SJCRH30 (cell line): ENCODE data around the gene FGFR2. TPM values are rescaled to one million over a fixed set of nuclear protein-coding genes. Genes with fewer than 3 reads are reported as not detected.

Experiments
- DNase-seq, 2 experiments: peaks; one replicate each; pipeline ENCODE4 v3.0.0-alpha.2; 2015 to 2020
- H3K27ac ChIP-seq: fragments of 250-450 bp; sonication (Bioruptor Pico); 2 replicates; pipeline ENCODE4 v1.5.1; 2020; ENCODE audit warnings: mild to moderate bottlenecking, moderate library complexity
- H3K27me3 ChIP-seq: fragments of 250-450 bp; sonication (Bioruptor Pico); 2 replicates; pipeline ENCODE4 v1.5.1; 2020; ENCODE audit warnings: mild to moderate bottlenecking, moderate library complexity
- H3K36me3 ChIP-seq: fragments of 250-450 bp; sonication (Bioruptor Pico); 2 replicates; pipeline ENCODE4 v1.5.1; 2020; ENCODE audit warnings: mild to moderate bottlenecking, moderate library complexity
- H3K4me1 ChIP-seq: fragments of 250-450 bp; sonication (Bioruptor Pico); 2 replicates; pipeline ENCODE4 v1.5.1; 2020; ENCODE audit warnings: mild to moderate bottlenecking, moderate library complexity
- H3K4me3 ChIP-seq: fragments of 250-450 bp; sonication (Bioruptor Pico); 2 replicates; pipeline ENCODE4 v1.5.1; 2020; ENCODE audit warnings: mild to moderate bottlenecking, moderate library complexity
- H3K9me3 ChIP-seq: fragments of 250-450 bp; sonication (Bioruptor Pico); replicated peaks from 2 replicates; pipeline ENCODE4 v1.5.1; 2020; ENCODE audit warnings: mild to moderate bottlenecking, moderate library complexity
- total RNA-seq: library from RNA; depleted of rRNA; stranded (reverse); fragments of >200 nt; shearing (Covaris generic); gene quantifications from 2 replicates; pipeline ENCODE4 v1.2.3, GENCODE V29; 2014; rRNA removed

Gene FGFR2
- total RNA-seq: 44.8 and 45.9 TPM in 2 replicates

GRCh38 chr10:121598263-121599249, at the start of gene FGFR2:
Gene FGFR2 (minus strand): TSS chr10:121598444. CDS start chr10:121593817, 4,627 bp downstream.
- H3K9me3 ChIP-seq: no peaks in the 10 kb centered on the region
- no peaks in the 10 kb centered on the region for H3K27me3 ChIP-seq
- H3K36me3 ChIP-seq: no peaks in the 10 kb centered on the region
- peak within 1 kb of the TSS; percentile 64 for H3K27ac ChIP-seq
- peaks cover 3% of the 10 kb centered on the region; the same call in 1 of the 2 replicates for H3K4me1 ChIP-seq
- DNase-seq: peak; percentile 81 to 89
- H3K4me3 ChIP-seq: peak within 1 kb of the TSS; percentile 81

- no peaks in the 10 kb centered on the region for H3K27me3 ChIP-seq
- no peak overlapping the region for H3K4me3 ChIP-seq
- H3K36me3 ChIP-seq: no peaks in the 10 kb centered on the region
- H3K27ac ChIP-seq: no peak overlapping the region
- no peak for DNase-seq
- H3K4me1 ChIP-seq: peaks cover 5% of the 10 kb centered on the region; the same call in 1 of the 2 replicates
- no peaks in the 10 kb centered on the region for H3K9me3 ChIP-seq
Observed at GRCh38 chr10:121647401-121647800, 49.2 kb upstream of the FGFR2 start.

- Histone ChIP-seq H3K4me1 (peaks cover 5% of the 10 kb centered on the region; the same call in 1 of the 2 replicates), H3K36me3 (no peaks in the 10 kb centered on the region), H3K27me3 (no peaks in the 10 kb centered on the region), H3K9me3 (peaks cover 9% of the 10 kb centered on the region; the same call in 1 of the 2 replicates), H3K27ac (no peak overlapping the region), H3K4me3 (no peak overlapping the region)
- no peak for DNase-seq
Observed at GRCh38 chr10:121645696-121646095, 47.5 kb upstream of the FGFR2 start.

GRCh38 chr10:121644501-121644900, 46.3 kb upstream of the FGFR2 start:
- DNase-seq: peak; percentile 33 to 57
- Histone ChIP-seq H3K36me3 (no peaks in the 10 kb centered on the region), H3K27ac (no peak overlapping the region), H3K4me1 (peaks cover 5% of the 10 kb centered on the region; the same call in 1 of the 2 replicates), H3K27me3 (no peaks in the 10 kb centered on the region), H3K9me3 (peaks cover 19% of the 10 kb centered on the region), H3K4me3 (no peak overlapping the region)

GRCh38 chr10:121640266-121640665, 42.0 kb upstream of the FGFR2 start:
- Histone ChIP-seq H3K4me1 (peaks cover 5% of the 10 kb centered on the region; the same call in 1 of the 2 replicates), H3K36me3 (no peaks in the 10 kb centered on the region), H3K27ac (no peak overlapping the region), H3K27me3 (no peaks in the 10 kb centered on the region), H3K4me3 (no peak overlapping the region), H3K9me3 (peaks cover 23% of the 10 kb centered on the region)
- DNase-seq: no peak

- no peaks in the 10 kb centered on the region for H3K36me3 ChIP-seq
- peaks cover 4% of the 10 kb centered on the region; the same call in 1 of the 2 replicates for H3K4me1 ChIP-seq
- no peak overlapping the region for H3K4me3 ChIP-seq
- H3K27ac ChIP-seq: no peak overlapping the region
- H3K27me3 ChIP-seq: no peaks in the 10 kb centered on the region
- no peak for DNase-seq
- peaks cover 23% of the 10 kb centered on the region for H3K9me3 ChIP-seq
Observed at GRCh38 chr10:121639416-121639815, 41.2 kb upstream of the FGFR2 start.

- Histone ChIP-seq H3K27ac (no peak overlapping the region), H3K36me3 (no peaks in the 10 kb centered on the region), H3K27me3 (no peaks in the 10 kb centered on the region), H3K4me1 (no peaks in the 10 kb centered on the region), H3K9me3 (peaks cover 23% of the 10 kb centered on the region), H3K4me3 (no peak overlapping the region)
- DNase-seq: no peak
Observed at GRCh38 chr10:121637437-121637836, 39.2 kb upstream of the FGFR2 start.

- H3K9me3 ChIP-seq: no peaks in the 10 kb centered on the region
- no peaks in the 10 kb centered on the region for H3K36me3 ChIP-seq
- H3K27ac ChIP-seq: no peak overlapping the region
- DNase-seq: no peak
- no peaks in the 10 kb centered on the region for H3K27me3 ChIP-seq
- 0 out of 2 replicates have a peak, but pooled peaks cover 5% of the 10 kb centered on the region for H3K4me1 ChIP-seq
- H3K4me3 ChIP-seq: no peak overlapping the region
Observed at GRCh38 chr10:121633056-121633455, 34.8 kb upstream of the FGFR2 start.

GRCh38 chr10:121631365-121632029, 33.3 kb upstream of the FGFR2 start:
- DNase-seq: no peak
- Histone ChIP-seq H3K4me3 (no peak overlapping the region), H3K4me1 (peaks cover 5% of the 10 kb centered on the region; the same call in 1 of the 2 replicates), H3K27ac (no peak overlapping the region), H3K27me3 (no peaks in the 10 kb centered on the region), H3K36me3 (no peaks in the 10 kb centered on the region), H3K9me3 (no peaks in the 10 kb centered on the region)

- Histone ChIP-seq H3K27ac (no peak overlapping the region), H3K4me3 (no peak overlapping the region), H3K4me1 (peaks cover 12% of the 10 kb centered on the region; the same call in 1 of the 2 replicates), H3K27me3 (no peaks in the 10 kb centered on the region), H3K9me3 (no peaks in the 10 kb centered on the region), H3K36me3 (no peaks in the 10 kb centered on the region)
- DNase-seq: no peak
Observed at GRCh38 chr10:121628859-121629258, 30.6 kb upstream of the FGFR2 start.

- H3K4me1 ChIP-seq: peaks cover 12% of the 10 kb centered on the region; the same call in 1 of the 2 replicates
Observed at GRCh38 chr10:121627876-121628581, 29.8 kb upstream of the FGFR2 start.

GRCh38 chr10:121624836-121625486, 26.7 kb upstream of the FGFR2 start:
- no peak for DNase-seq
- H3K27ac ChIP-seq: no peak overlapping the region
- no peak overlapping the region for H3K4me3 ChIP-seq
- H3K4me1 ChIP-seq: peaks cover 12% of the 10 kb centered on the region; the same call in 1 of the 2 replicates
- H3K9me3 ChIP-seq: no peaks in the 10 kb centered on the region
- no peaks in the 10 kb centered on the region for H3K36me3 ChIP-seq
- no peaks in the 10 kb centered on the region for H3K27me3 ChIP-seq

More at GRCh38 chr10:121627876-121628581, 29.8 kb upstream of the FGFR2 start:
- Histone ChIP-seq H3K4me3 (peak overlapping the region; percentile 42), H3K36me3 (no peaks in the 10 kb centered on the region), H3K9me3 (no peaks in the 10 kb centered on the region), H3K27ac (no peak overlapping the region; the same call in 1 of the 2 replicates), H3K27me3 (no peaks in the 10 kb centered on the region)
- DNase-seq: peak in 1 of 2 experiments; percentile 44

GRCh38 chr10:121618906-121619305, 20.7 kb upstream of the FGFR2 start:
- Histone ChIP-seq H3K4me1 (peaks cover 14% of the 10 kb centered on the region), H3K27ac (no peak overlapping the region), H3K9me3 (peaks cover 9% of the 10 kb centered on the region), H3K4me3 (no peak overlapping the region), H3K36me3 (no peaks in the 10 kb centered on the region), H3K27me3 (no peaks in the 10 kb centered on the region)
- no peak for DNase-seq

GRCh38 chr10:121617176-121617575, 18.9 kb upstream of the FGFR2 start:
- peaks cover 9% of the 10 kb centered on the region for H3K9me3 ChIP-seq
- H3K27me3 ChIP-seq: no peaks in the 10 kb centered on the region
- H3K36me3 ChIP-seq: no peaks in the 10 kb centered on the region
- H3K4me3 ChIP-seq: no peak overlapping the region
- peaks cover 14% of the 10 kb centered on the region for H3K4me1 ChIP-seq
- no peak overlapping the region for H3K27ac ChIP-seq
- no peak for DNase-seq
